ENCODE results near the gene EVI5. TPM values are rescaled to one million over a fixed set of nuclear protein-coding genes. Genes with fewer than 3 reads are reported as not detected.

The EVI5 gene
- total and polyA plus RNA-seq, 2 donors = 8.2 to 104 TPM

DNA sequence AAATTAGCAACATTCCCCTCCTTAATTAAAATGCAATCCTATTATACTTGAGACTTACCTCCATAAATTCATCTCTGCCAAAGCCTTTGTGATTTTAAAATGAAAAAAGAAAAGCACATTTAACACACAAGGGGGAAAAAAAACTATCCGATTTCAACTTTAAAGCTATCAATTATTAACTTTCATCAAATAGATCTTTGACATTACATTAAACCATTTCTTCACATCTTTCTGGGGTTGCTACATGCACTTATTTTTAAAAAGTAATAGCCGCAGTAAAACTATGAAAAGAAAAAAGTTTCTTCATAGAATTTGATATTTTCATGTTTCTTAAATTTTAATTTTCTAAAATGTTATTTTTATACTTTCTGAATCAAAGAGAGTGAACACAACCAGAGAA lies 71.0 kb downstream of the EVI5 start:
- WGBS = 93% methylated on average over 2 of the region's 2 CpGs
- DNase-seq (ENCODE audit: extremely low spot score) = no peak
- no peak overlapping the region for H3K27ac ChIP-seq (ENCODE audit: low read depth)
- H3K4me3 ChIP-seq (ENCODE audit: low read depth, low read length) = no peak overlapping the region
- no peaks in the 10 kb centered on the region for H3K4me1 ChIP-seq (ENCODE audit: insufficient read depth)
- no peaks in the 10 kb centered on the region for H3K36me3 ChIP-seq (ENCODE audit: insufficient read depth)

- Histone ChIP-seq H3K36me3 (ENCODE audit: insufficient read depth) (no peaks in the 10 kb centered on the region), H3K4me1 (ENCODE audit: insufficient read depth) (no peaks in the 10 kb centered on the region), H3K27ac (ENCODE audit: low read depth) (no peak overlapping the region), H3K4me3 (ENCODE audit: low read depth, low read length) (no peak overlapping the region)
- no peak for DNase-seq (ENCODE audit: extremely low spot score)
- 54% methylated on average over 6 of the region's 6 CpGs for WGBS
These were observed 73.3 kb downstream of the EVI5 start for GRCh38 chr1:92711473-92712165.

- no peaks in the 10 kb centered on the region for H3K36me3 ChIP-seq (ENCODE audit: insufficient read depth)
- H3K27ac ChIP-seq (ENCODE audit: low read depth) = no peak overlapping the region
- WGBS = 82% methylated on average over 4 of the region's 4 CpGs
- no peak overlapping the region for H3K4me3 ChIP-seq (ENCODE audit: low read depth, low read length)
- DNase-seq (ENCODE audit: extremely low spot score) = no peak
- H3K4me1 ChIP-seq (ENCODE audit: insufficient read depth) = no peaks in the 10 kb centered on the region
These were observed 75.2 kb downstream of the EVI5 start for GRCh38 chr1:92709738-92710137.

DNA sequence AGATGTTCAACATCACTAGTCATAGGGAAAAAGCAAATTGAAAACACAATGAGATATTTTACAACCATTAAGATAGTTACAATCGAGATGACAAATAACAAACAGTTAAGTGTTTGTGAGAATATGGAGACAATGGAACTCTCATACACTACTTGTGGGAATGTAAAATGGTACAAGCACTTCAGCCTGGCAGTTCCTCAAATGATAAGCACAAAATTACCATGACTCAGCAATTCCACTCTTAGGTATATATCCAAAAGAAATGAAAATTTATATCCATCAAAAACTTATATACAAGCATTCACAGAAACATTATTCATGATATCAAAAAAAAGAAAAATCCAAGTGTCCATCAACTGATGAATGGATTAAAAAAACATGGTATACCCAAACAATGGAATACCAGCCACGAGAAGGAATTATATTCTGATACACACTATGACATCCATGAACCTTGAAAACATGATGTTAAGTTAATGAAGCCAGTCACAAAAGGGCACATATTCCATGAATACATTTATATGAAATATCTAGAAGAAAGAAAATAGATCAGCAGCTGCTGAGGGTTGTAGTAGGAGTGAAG lies 76.4 kb downstream of the EVI5 start:
- 92% methylated on average over 2 of the region's 2 CpGs for WGBS
- no peaks in the 10 kb centered on the region for H3K36me3 ChIP-seq (ENCODE audit: insufficient read depth)

DNA sequence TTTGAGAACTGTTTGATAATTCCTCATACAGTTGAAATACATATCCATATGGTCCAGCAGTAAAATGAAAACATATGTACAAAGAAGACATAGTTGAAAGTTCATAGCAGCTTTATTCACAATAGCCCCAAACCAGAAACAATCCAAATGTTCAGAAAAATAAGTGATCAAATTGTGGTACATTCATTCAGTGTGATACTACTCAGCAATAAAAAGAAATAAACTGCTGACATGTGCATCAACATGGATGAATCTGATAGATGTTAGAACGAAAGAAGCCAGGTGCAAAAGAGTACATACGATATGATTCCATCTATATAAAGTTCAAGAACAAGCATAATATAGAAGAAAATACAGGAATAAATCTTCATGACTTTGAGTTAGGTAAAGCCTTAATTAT lies 77.2 kb downstream of the EVI5 start:
- no peaks in the 10 kb centered on the region for H3K36me3 ChIP-seq (ENCODE audit: insufficient read depth)
- no peak for DNase-seq (ENCODE audit: extremely low spot score)
- WGBS = 99% methylated on average over 2 of the region's 2 CpGs
- no peaks in the 10 kb centered on the region for H3K4me1 ChIP-seq (ENCODE audit: insufficient read depth)
- H3K4me3 ChIP-seq (ENCODE audit: low read depth, low read length) = no peak overlapping the region
- no peak overlapping the region for H3K27ac ChIP-seq (ENCODE audit: low read depth)

More for the DNA sequence above, 76.4 kb downstream of the EVI5 start:
- Histone ChIP-seq H3K4me1 (ENCODE audit: insufficient read depth) (no peaks in the 10 kb centered on the region), H3K27ac (ENCODE audit: low read depth) (no peak overlapping the region), H3K4me3 (ENCODE audit: low read depth, low read length) (no peak overlapping the region)
- DNase-seq (ENCODE audit: extremely low spot score) = no peak

DNA sequence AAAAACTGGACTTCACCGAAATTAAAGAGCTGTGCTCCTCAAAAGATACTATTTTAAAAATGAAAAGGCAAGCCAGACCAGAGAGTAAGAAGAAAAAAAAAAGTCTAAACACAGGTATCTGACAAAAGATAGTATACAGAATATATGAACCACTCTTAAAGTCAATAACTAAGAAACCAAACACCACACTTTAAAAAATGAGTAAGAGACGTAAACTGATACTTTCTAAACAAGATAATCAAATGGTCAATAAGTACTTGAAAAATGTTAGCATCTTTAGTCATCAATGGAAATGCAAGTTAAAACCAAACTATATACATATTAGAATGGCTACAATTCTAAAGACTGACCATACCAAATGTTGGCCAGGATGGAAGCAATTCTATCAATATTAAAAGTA lies 77.6 kb downstream of the EVI5 start:
- 96% methylated on average over 2 of the region's 2 CpGs for WGBS
- no peaks in the 10 kb centered on the region for H3K36me3 ChIP-seq (ENCODE audit: insufficient read depth)

GRCh38 chr1:92705446-92705845 lies 79.5 kb downstream of the EVI5 start:
- DNase-seq (ENCODE audit: extremely low spot score) = no peak
- 7% methylated on average over 1 of the region's 1 CpG for WGBS
- Histone ChIP-seq H3K4me1 (ENCODE audit: insufficient read depth) (no peaks in the 10 kb centered on the region), H3K27ac (ENCODE audit: low read depth) (no peak overlapping the region), H3K4me3 (ENCODE audit: low read depth, low read length) (no peak overlapping the region), H3K36me3 (ENCODE audit: insufficient read depth) (no peaks in the 10 kb centered on the region)

More for the DNA sequence above, 77.6 kb downstream of the EVI5 start:
- no peak overlapping the region for H3K27ac ChIP-seq (ENCODE audit: low read depth)
- H3K4me1 ChIP-seq (ENCODE audit: insufficient read depth) = no peaks in the 10 kb centered on the region
- no peak overlapping the region for H3K4me3 ChIP-seq (ENCODE audit: low read depth, low read length)
- DNase-seq (ENCODE audit: extremely low spot score) = no peak

- DNase-seq (ENCODE audit: extremely low spot score) = no peak
- H3K4me3 ChIP-seq (ENCODE audit: low read depth, low read length) = no peak overlapping the region
- 52% methylated on average over 1 of the region's 1 CpG for WGBS
- H3K36me3 ChIP-seq (ENCODE audit: insufficient read depth) = no peaks in the 10 kb centered on the region
- H3K27ac ChIP-seq (ENCODE audit: low read depth) = no peak overlapping the region
- no peaks in the 10 kb centered on the region for H3K4me1 ChIP-seq (ENCODE audit: insufficient read depth)
These were observed 83.8 kb downstream of the EVI5 start for GRCh38 chr1:92701147-92701546.

- Histone ChIP-seq H3K36me3 (ENCODE audit: insufficient read depth) (no peaks in the 10 kb centered on the region), H3K27ac (ENCODE audit: low read depth) (no peak overlapping the region), H3K4me3 (ENCODE audit: low read depth, low read length) (no peak overlapping the region), H3K4me1 (ENCODE audit: insufficient read depth) (no peaks in the 10 kb centered on the region)
- no peak for DNase-seq (ENCODE audit: extremely low spot score)
- 77% methylated on average over 3 of the region's 3 CpGs for WGBS
These were observed 86.0 kb downstream of the EVI5 start for GRCh38 chr1:92698932-92699331.

GRCh38 chr1:92695104-92695503 lies 89.8 kb downstream of the EVI5 start:
- H3K4me3 ChIP-seq (ENCODE audit: low read depth, low read length) = no peak overlapping the region
- no peak for DNase-seq (ENCODE audit: extremely low spot score)

DNA sequence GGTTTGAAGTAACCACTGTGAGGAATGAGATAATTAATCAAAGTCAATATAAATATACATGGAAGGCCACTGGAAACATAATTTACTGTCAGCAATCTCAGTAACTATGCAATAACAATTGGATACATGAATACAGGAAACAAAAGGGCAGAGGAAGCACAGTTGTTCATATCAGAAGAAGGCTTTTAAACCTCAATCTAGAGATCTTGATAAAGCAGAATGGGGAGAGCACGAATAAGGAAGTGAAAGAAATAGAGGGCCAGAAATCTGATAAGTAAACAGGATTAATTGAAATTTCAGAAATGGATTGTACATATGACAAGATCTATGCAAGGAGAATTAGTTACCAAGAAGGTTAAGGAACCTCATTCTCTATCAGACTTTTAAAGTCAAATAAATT lies 93.0 kb downstream of the EVI5 start:
- no peak for DNase-seq (ENCODE audit: extremely low spot score)
- Histone ChIP-seq H3K4me3 (ENCODE audit: low read depth, low read length) (no peak overlapping the region), H3K27ac (ENCODE audit: low read depth) (no peak overlapping the region), H3K36me3 (ENCODE audit: insufficient read depth) (peaks cover 4% of the 10 kb centered on the region), H3K4me1 (ENCODE audit: insufficient read depth) (no peaks in the 10 kb centered on the region)
- WGBS = 42% methylated on average over 1 of the region's 1 CpG

More at GRCh38 chr1:92695104-92695503, 89.8 kb downstream of the EVI5 start:
- H3K4me1 ChIP-seq (ENCODE audit: insufficient read depth) = no peaks in the 10 kb centered on the region
- peaks cover 2% of the 10 kb centered on the region for H3K36me3 ChIP-seq (ENCODE audit: insufficient read depth)
- no peak overlapping the region for H3K27ac ChIP-seq (ENCODE audit: low read depth)

DNA sequence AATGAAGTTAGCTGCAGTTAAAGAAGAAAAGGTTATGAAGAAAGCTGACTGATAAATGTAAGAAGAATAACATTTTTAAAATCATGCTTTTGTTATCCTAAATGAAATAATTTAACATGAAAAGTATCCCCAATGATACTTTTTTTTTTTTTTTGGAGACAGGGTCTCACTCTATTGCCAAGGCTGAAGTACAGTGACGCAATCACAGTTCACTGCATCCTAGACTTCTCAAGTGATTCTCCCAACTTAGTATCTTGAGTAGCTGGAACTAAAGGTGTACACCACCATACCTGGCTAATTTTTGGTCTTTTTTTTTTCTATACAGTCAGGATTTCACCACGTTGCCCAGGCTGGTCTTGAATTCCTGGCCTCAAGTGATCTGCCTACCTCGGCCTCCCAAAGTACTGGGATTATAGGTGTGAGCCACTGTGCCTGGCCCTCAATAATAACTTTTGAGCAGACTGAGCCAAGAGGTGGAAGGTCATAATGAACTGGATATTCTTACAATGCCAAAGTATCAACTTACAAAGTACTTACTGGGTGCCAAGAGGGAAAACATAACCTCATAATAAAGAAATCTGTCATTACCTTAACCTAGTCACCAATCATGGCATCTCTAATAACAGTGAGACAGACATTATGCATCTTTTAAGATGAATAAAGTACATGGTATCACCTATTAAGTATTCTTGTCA lies 94.5 kb downstream of the EVI5 start:
- DNase-seq (ENCODE audit: extremely low spot score) = no peak
- Histone ChIP-seq H3K4me1 (ENCODE audit: insufficient read depth) (no peaks in the 10 kb centered on the region), H3K4me3 (ENCODE audit: low read depth, low read length) (no peak overlapping the region), H3K36me3 (ENCODE audit: insufficient read depth) (peaks cover 4% of the 10 kb centered on the region), H3K27ac (ENCODE audit: low read depth) (no peak overlapping the region)
- 80% methylated on average over 3 of the region's 3 CpGs for WGBS

- Histone ChIP-seq H3K27ac (ENCODE audit: low read depth) (no peak overlapping the region), H3K4me1 (ENCODE audit: insufficient read depth) (no peaks in the 10 kb centered on the region), H3K4me3 (ENCODE audit: low read depth, low read length) (no peak overlapping the region), H3K36me3 (ENCODE audit: insufficient read depth) (peaks cover 6% of the 10 kb centered on the region)
- WGBS = 97% methylated on average over 4 of the region's 4 CpGs
- DNase-seq (ENCODE audit: extremely low spot score) = no peak
These were observed 104.9 kb downstream of the EVI5 start for GRCh38 chr1:92679980-92680379.

DNA sequence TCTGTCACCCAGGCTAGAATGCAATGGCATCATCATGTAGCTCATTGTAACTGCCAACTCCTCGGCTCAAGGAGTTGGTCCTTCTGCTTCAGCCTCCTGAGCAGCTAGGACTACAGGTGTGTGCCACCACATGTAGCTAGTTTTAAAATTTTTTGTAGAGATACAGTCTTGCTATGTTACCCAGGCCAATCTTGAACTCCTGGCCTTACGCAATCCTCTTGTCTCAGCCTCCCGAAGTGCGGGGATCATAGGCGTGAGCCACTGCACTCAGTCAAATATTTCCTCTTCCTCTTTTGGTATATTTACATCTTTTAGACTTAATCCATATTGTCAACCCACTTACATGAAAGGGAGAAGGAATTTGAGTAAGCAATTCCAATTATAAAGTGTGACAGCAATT lies 121.1 kb downstream of the EVI5 start:
- WGBS = 95% methylated on average over 5 of the region's 5 CpGs
- no peak for DNase-seq (ENCODE audit: extremely low spot score)
- no peak overlapping the region for H3K27ac ChIP-seq (ENCODE audit: low read depth)
- no peak overlapping the region for H3K4me3 ChIP-seq (ENCODE audit: low read depth, low read length)
- H3K36me3 ChIP-seq (ENCODE audit: insufficient read depth) = no peaks in the 10 kb centered on the region
- no peaks in the 10 kb centered on the region for H3K4me1 ChIP-seq (ENCODE audit: insufficient read depth)
